SH-SY5Y (cell line): Measurements from ENCODE around the gene YPEL2.

ENCODE experiments used
- GATA2 ChIP-seq: IDR thresholded peaks from 2 replicates; pipeline ENCODE4 v1.6.1; 2011; ENCODE audit warnings: mild to moderate bottlenecking, low read depth, low read length
- GATA3 ChIP-seq: IDR thresholded peaks from 2 replicates; pipeline ENCODE4 v1.6.1; 2011; ENCODE audit warnings: low read depth, mild to moderate bottlenecking, low read length, moderate library complexity

- TF ChIP-seq GATA3 (no peak), GATA2 (no peak)
Measured at GRCh38 chr17:59367657-59368045, 36.2 kb downstream of the YPEL2 start.
